ENCODE data around the gene SIRT6. TPM values are rescaled to one million over a fixed set of nuclear protein-coding genes. Genes with fewer than 3 reads are reported as not detected.

SIRT6 gene
- total and polyA plus RNA-seq, 9 of the 15 experiments (the other 6 are each of a cell fraction or from before 2014, with no cell fraction given) = 1.4 to 41.1 (median 10.2) TPM

- CTCF ChIA-PET (ENCODE audit: low intra/inter-chr PET ratio) = interaction anchor here (0.8 kb wide), 1 partner anchor 200 kb away, joined by 4 read pairs; no protein-coding TSS in a partner anchor
- Histone ChIP-seq H3K79me2 (ENCODE audit: control insufficient read depth, insufficient read depth, low read length) (peaks cover 8% of the 10 kb centered on the region), H3K4me2 (ENCODE audit: insufficient read depth, low read length) (peak overlapping the region; percentile 40; the same call in 1 of the 2 replicates), H3K36me3 (ENCODE audit: control insufficient read depth, insufficient read depth, low read length) (no peaks in the 10 kb centered on the region), H4K20me1 (replicated peaks; ENCODE audit: control insufficient read depth, insufficient read depth, low read length) (no peaks in the 10 kb centered on the region), H3K27ac (ENCODE audit: extremely low read depth, low read depth, low read length) (no peak overlapping the region), H3K4me3 (no peak overlapping the region), H2AFZ (ENCODE audit: low read depth, low read length) (peak overlapping the region; percentile 75), H3K9me3 (replicated peaks; ENCODE audit: control insufficient read depth, insufficient read depth, low read depth, low read length) (no peaks in the 10 kb centered on the region), H3K9me1 (ENCODE audit: control insufficient read depth, insufficient read depth, low read length) (no peaks in the 10 kb centered on the region), H3K9ac (ENCODE audit: insufficient read depth in 1 of 2, low read depth in 2 of 2, low read length in 2 of 2) (peak overlapping the region in 1 of 2 experiments; percentile 34; a peak in 1 of 4 replicates), H3K27me3 (ENCODE audit: control insufficient read depth in 2 of 2, insufficient read depth in 2 of 2, low read length in 2 of 2) (no peaks in the 10 kb centered on the region; a peak in 1 of 5 replicates), H3K4me1 (replicated peaks in 1 of 2; ENCODE audit: control insufficient read depth in 2 of 2, insufficient read depth in 2 of 2, low read length in 2 of 2) (peaks cover 6 to 27% of the 10 kb centered on the region in 2 experiments)
- intact Hi-C loops (cut with micrococcal nuclease) (loop anchor here (1.0 to 10.0 kb wide), 3 partner anchors 46 to 199 kb away; partner anchors contain the start of genes EEF2 and ZBTB7A), in situ Hi-C loops (cut with MboI) (no loop called here)
- ATAC-seq (peak; percentile 87), FAIRE-seq (peak; percentile 90), DNase-seq (ENCODE audit: extremely low read depth in 1 of 4, low spot score in 3 of 4) (peak; percentile 86 to 90 (median 87))
- 19% methylated on average over 22 of the region's 22 CpGs for WGBS (ENCODE audit: insufficient coverage, low coverage, missing lambda C conversion rate)
- POLR2A ChIA-PET = interaction anchor here (0.5 to 0.7 kb wide), 3 partner anchors 202 to 1003 kb away, joined by 3 to 4 read pairs (median 3); partner anchors contain the start of gene DAPK3
- no TSS peak for BruUV-seq (replicated peaks)
- TF ChIP-seq SLC30A9 (CRISPR knock-in tag; IDR thresholded peaks at IDR 0.05) = no peak
- no peak for TF ChIP-seq ZNF445 (CRISPR knock-in tag; IDR thresholded peaks at IDR 0.05; ENCODE audit: low read depth)
- TF ChIP-seq ESRRA (IDR thresholded peaks at IDR 0.05; ENCODE audit: borderline replicate concordance, low read depth) = 0 out of 2 replicates have a peak, but pooled peaks have one; percentile 6
- TF ChIP-seq TCF15 (CRISPR knock-in tag; IDR thresholded peaks at IDR 0.05) = no peak
- TF ChIP-seq ATF2 (CRISPR knock-in tag; IDR thresholded peaks at IDR 0.05) = no peak
- TF ChIP-seq CHD7 (IDR thresholded peaks at IDR 0.05; ENCODE audit: low read depth, low read length) = no peak
- no peak for TF ChIP-seq CBFA2T3 (IDR thresholded peaks at IDR 0.05)
Measured at GRCh38 chr19:4186087-4186993, 4.0 kb upstream of the SIRT6 start.

All from K562 (cell line).